ENCODE results near the gene NSF.
A peak's percentile ranks its signal among the peaks of the same experiment; 100 is the strongest.
"Not testable (repeated sequence)": the region's sequence is repeated elsewhere in the genome, so short reads cannot be mapped to it uniquely, and the experiment has no call there.

Gene NSF

DNA sequence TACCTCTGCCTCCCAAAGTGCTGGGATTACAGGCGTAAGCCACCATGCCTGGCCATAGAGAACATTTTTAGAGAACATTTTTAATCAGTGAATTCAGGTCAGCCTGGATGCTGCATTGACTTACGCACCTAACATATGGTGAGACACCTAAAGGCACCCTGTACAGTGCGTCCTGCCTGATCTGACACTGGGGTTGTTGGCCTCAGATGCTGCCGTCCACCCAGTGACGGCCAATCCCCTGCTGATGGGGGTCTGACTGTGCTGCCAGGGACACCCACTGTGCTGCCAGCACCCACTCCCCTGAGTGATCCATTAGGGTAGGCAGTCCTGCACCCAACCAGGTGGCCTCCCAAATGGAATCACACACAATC lies 189.5 kb downstream of the NSF start:
- no peak for DNase-seq

DNA sequence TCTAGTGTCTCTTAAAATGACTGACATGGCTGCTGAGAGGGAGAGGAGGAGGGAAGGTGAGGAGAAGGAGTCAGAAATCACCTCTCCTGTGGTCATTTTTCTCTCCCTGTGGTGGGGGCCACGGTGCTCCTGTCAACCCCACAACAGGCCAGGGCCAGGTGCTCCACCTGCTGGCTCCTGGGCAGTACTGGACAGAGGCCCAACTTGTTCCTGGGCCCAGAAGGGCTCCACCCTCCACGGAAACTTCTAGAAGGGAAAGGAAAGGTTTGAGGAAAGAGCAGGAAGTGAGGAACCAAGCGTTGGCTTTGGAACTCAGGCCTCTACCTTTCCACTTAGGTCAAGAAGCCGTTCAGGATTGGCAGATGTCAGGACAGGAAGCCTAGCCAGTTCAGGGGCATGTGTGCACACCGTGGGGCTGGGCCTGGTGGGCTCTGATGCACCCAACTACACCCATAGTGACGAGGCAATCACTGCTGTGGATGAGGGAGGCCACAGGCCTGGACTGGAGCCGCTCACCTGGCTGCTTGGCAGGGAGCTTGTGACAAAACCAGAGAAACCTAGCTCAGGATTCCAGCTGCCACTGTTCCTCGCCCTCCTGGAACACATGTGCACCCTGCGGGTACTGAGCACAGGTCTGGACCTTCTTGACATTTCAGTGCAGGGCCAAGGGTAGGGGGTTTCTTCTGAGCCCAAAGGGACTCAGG lies 191.9 kb downstream of the NSF start:
- DNase-seq = peak; percentile 30

DNA sequence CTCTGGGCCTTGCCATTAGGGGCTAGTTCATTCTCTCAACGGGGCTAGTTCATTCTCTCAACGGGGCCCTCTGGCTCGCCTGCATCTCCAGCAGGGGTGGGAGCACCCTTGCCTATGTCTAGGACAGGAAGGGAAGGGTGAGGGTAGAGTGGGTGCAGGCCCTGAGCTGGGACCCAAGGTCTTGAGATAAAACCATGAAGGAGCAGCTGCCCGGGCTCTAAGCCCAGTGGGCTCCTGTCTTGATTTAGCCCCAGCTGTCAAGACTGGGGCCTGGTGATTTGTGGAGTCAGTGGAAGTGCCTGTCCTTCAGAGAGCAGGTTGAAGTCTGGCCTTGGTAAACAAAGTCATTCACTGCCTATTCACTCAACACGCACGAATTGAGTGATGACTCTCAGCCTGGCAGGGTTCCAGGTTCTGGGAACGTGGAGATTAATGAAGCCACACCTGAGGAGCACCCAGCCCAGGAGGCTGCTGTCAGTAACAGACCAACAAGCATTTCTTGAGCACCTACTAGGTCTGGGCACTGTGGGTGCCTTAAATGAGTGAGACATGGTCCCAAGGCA lies 192.6 kb downstream of the NSF start:
- DNase-seq = no peak

DNA sequence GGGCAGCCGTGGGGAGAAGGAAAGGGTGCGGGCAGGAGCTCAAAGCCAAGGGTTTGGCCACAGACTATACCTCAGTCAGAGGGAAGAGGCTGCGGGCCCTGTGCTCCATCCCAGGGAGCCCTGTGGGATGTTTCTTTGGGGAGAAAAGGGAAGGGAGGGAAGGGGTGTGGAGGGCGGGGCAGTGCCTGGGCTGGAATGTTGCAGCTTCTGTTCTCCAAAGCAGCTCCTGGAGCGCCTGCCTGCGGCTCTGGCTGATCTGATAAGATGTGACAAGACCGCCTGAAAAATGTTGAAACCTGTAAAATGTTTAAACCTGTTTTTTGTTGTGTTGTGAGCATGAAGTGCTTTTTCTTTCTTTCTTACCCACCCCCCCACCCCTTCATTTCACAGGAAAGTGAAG lies 195.2 kb downstream of the NSF start:
- DNase-seq = no peak

DNA sequence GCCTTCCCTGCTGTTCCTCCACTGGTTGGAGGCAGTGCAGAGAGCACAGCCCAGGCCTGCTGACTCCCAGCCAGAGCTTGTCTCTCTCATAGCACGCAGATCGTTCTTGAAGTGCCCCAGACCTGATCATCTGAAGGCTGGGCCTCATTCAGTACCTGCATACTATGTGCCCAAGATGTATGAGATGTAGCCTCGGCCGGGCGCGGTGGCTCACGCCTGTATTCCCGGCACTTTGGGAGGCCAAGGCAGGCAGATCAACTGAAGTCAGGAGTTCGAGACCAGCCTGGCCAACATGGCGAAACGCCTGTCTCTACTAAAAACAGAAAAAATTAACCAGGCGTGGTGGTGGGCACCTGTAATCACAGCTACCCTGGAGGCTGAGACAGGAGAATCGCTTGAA lies 197.0 kb downstream of the NSF start:
- no peak for DNase-seq

DNA sequence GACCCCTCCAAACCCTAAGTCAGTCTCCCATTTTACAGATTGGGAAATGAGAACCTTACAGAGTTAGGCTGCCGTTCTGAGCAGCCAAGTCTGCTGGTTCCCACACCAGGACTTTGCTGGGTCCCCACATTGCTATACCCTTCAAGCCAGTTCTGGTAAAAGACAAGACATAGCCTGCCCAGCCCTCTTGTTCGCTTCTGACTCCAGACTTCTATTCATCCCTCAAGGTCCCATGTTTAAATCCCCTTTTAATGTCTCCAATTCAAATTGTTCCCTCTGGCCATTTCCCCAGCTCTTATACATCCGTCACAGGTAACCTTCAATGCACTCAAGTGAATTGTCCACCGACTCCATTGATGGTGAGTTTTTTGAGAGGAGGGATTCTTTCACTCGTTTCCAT lies 197.8 kb downstream of the NSF start:
- DNase-seq = no peak

DNA sequence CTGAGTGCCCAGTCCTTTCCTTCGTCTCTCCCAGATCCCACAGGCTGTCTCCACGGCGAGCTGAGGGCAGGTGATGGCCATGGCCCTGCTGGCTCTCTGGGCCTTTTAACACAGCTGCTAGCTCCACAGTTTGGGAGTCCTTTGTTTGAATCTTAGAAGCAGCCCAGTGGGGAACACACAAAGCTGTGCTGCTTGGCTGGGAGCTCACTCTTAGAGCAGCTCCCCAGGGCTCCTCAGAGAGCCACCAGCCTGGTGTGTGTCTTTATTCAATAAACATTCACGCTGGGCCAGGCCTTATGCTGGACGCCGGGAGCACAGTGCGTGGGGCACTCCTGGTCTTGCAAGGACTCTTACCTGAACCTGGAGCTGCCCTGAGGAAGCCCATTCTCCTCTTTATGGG lies 198.3 kb downstream of the NSF start:
- DNase-seq = no peak

DNA sequence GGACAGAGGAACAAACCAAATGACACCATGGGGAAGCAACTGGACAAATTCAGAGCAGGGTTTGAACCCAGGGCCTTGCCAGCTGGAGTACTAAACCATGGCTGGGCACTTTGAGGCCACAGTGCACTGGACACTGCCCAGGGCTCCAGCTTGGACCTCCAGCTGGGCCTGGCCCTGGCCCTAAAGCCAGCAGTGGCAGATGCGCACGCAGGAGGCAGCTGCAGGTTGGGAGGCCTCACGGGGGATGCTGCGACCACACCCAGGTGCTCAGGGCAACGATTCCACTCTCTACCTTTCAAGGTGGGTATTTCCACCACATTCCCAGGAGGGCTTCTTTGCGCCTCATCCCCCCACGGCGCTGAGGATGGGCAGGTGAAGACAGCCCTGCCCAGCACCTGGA lies 199.1 kb downstream of the NSF start:
- DNase-seq = no peak

DNA sequence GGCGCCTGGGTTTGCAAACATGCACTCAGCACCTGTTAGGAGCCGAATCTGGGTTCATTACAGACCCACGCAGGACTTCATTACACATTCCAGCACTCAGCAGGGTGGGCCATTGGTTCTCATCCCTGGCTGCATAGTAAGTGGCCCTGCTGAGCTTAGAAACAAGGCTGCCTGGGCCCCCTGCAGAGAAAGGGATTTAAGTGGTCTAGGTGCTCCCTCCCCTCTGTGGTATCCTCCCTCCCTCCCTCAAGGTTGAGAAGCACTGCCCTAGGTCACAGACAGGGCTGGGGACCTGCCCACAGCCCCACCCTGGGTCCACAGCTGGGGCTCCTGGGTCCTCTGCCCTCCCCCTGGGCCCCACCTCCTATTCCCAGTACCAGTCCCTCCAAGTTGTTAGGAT lies 199.7 kb downstream of the NSF start:
- DNase-seq = no peak

DNA sequence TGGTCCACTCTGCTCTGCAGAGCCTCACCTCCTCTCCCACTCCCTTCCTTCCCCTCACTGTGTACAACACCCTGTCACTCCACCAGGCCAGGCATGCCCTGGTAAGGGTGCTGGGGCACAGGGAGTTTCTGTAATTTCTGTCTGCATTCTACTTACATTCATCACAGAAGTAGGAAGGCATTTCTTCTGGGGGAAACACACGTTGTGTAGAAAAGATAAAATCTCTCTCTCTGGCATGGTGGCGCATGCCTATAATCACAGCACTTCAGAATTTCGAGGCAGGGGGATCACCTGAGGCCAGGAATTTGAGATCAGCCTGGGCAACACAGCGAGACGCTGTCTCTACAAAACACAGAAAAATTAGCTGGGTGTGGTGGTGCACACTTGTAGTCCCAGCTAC lies 201.1 kb downstream of the NSF start:
- no peak for DNase-seq

DNA sequence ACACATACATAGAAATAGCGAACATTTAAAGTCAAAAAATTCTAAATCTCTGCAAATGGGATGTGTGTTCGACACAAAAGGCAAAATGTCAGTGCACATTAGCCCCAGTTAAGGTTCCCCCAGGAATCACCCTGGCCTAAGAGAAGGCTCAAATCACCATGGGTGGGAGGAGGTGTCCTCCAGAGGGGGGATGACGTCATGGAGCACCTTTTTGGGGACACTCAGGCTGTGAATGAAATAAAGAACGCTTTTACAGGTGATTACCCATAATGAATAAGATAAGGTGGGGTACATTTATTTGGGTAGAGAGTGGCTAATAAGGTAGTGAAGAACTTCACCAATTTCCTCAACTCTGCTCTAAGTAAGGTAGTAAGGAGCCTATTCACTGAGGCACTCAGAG lies 201.6 kb downstream of the NSF start:
- DNase-seq = no peak

DNA sequence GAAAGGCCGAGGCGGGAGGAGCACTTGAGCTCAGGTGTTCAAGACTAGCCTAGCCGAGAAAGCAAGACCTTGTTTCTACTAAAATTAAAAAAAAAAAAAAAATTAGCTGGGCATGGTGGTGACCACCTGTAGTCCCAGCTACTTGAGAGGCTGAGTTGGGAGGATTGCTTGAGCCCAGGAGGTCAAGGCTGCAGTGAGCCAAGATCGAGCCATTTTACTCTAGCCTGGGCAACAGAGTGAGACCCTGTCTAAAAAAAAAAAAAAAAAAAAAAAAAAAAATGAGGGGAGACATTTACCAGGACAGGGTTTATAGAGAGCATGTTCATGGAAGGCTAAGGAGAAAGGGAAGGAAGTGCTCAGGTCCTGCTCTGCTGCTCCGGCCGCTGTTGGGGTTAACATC lies 202.6 kb downstream of the NSF start:
- DNase-seq = not testable (repeated sequence)

DNA sequence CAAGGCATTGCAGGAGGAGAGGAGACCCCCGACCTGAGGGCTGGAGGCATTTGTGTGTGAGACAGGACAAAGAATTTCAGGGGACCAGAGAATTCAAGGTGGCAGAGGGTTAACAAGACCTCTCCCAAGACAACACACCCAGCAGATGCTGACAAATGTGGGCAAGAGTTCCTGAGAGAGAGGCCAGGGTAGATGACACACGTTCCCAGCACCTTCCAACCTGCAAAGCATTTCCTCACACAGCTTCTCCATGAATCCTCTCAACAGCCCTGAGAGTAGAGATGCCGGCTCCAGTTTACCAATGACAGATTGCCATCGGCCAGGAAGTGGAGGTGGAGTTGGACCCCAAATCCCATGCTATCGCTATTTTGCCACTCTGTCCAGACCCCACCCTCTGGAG lies 203.1 kb downstream of the NSF start:
- no peak for DNase-seq

DNA sequence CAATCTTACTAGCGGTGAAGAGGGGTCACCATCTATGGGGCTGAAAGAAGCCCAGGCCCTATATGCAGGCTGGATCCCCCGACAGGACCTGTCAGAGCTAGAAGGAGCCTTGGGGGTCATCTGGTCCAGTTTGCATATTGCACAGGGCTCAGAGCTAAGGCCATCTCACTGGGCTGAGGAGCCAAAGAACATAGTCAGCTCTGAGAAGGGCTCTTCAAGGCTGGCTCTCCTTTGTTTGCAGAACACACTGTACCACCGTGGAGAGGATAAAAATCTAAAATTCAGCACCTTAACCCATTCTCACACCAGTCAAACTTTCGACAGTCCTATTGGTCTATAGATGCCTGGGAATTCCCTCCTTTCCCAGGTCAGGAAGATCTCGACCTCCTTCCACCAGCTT lies 203.8 kb downstream of the NSF start:
- no peak for DNase-seq

DNA sequence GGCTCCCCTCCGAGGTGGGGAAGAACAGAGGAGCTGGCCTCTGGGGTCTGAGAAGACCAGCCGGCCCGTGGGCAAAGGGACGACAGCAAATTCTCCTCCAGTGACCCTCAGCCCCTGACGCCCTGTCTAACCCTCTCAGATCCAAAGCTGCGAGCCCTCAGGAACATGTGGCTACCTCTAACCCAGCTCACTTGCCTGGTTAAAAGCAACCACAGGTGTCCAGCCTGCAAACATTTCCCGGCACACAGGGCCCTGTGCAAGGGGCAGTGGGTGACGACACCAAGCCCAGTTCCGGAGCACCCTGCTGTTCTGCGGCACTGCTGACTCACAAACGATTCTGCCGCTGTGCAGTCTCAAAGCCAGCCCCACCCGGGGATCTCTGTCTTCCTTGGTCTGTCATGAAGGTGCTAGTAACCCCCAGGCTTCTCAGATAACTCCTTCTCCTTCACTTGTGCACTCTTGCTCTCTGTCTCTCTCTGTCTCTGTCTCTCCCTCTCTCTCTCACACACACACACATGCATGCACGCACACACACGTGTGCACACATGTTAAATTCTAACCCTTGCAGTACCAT lies 205.0 kb downstream of the NSF start:
- no peak for DNase-seq

DNA sequence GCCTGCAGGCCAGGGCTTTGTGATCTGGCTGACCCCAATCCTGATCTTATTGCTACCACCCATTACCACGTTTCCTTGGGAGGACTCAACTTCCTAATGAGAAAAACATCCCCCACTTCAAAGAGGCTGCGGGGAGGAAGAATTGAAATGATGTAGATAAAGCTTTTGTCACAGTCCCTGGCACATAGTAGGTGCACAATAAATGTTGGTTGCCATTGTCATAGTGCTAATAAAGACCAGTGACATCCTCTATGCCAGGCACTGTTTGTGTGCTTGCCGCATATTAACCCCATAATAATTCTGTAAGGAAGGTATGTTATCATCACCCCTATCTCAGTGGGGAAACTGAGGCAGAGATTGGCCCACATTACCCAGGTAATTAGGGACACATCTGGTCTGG lies 205.6 kb downstream of the NSF start:
- DNase-seq = no peak

DNA sequence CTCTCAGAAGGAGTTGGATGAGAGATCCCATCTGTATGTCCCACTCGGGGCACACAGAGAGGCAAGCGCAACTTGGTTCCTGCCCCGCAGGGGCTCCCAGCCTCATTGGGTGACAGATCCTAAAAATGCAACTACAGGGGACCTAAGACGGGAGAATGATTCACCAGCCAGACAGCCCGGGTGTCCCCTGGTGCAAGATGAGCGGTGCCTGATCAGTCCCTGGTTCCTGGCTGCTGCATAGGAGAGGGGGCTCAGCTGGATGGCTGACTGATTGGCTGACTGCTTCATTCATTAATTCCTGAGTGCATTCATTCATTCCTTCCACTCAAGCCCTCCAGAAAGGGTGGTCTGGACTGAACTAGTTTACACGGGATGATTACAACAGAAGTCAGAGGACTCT lies 206.1 kb downstream of the NSF start:
- no peak for DNase-seq

DNA sequence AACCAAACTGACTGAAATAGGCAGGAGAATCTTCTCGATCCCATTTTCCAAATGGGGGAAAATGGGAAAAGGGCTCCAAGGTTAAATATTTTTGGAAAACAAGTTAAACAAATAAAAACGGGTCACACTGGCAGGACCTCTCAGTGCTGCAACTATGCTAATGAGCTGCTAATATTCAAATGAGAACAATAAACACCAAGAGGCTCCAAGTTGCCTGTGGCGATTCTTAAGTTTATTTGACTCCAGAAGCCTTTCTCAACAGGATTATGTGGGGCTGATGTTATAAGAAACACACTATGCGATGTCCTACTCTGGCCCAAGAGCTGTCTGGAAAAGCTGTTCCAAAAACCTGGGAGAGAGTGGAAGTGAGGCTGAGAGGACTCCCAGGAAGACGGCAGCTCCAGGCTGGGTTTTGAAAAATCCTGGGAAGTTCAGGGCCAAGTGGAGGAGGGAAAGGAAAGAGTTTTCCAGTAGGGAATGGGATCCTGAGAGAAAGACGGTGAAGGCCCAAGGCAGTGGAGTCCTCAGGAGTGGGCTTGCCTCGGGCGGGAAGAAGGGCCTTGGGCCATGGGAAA lies 206.6 kb downstream of the NSF start:
- no peak for DNase-seq

DNA sequence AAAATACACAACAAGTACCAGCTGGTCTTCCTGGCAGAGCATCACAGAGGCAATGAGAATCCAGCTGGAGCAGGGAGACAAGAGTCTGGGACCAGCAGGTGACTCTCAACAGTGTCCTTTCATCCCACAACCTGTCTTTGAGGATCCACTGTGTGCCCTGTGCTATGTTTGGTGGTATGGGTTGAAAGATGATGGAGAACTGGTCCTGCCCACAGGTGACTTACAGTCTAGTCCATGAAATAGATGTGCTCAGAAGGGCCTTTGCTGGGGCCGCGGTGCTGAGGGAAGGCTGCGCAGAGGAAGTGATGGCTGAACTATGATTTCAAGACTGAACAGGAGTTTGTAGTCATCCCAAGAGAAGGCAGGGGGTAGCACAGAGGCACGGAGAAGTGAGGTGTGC lies 210.1 kb downstream of the NSF start:
- DNase-seq = no peak

DNA sequence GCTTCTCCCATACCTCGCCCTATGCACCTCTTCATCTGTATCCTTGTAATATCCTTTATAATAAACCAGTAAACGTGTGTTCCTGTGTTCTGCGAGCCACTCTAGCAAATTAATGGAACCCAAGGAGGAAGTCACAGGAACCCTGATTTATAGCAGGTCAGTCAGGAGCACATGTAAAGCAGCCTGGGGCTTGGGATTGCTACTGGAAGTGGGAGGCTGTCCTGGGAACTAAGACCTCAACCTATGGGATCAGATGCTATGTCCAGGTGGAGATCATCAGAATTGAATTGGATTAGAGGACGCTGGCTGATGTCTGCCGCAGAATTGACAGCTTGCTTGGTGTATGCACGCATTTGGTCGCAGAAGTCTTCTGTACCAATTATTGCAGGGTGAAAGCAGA lies 212.3 kb downstream of the NSF start:
- no peak for DNase-seq

DNA sequence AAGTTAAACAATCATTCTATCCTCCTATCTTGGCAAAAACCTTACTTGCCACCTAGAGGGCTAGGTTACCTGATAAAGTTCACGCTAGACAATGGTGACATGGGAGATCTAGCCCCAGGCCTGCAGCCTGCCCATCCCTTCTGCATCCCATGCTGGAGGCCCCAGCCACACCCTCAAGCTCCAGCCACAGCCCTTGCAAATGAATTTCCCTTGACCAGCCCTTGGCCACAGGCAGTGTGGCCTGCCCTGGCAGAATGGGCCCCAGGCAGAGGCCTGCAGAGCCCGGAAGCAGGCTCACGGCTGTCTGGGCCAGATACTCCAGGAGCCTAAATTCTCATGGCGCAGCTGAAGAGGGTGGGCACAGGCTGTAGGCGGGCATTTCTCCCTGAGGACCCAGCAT lies 213.1 kb downstream of the NSF start:
- DNase-seq = no peak

DNA sequence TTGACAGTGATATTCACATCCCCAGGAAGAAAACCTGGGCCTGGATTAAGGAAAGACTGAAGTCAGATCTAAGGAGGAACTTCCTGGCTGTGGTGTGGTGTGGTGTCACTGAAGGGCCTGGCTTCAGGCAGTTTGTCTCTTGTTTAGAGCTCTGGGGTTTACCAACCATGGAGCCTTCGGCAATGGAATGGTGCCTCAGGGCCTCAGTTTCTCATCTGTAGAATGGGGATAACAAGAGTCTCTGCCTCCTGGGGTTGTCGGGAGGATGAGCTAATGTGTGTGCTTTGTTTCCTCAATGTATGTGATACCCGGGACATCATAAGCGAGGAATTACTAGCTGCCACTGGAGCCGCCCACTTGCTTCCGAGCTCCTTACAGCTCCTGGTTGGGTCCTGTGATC lies 215.3 kb downstream of the NSF start:
- no peak for DNase-seq

Data from stimulated activated CD4-positive, alpha-beta T cell treated with anti-CD3 and anti-CD28 coated beads, Interleukin-15, amount 100 ng/mL, for 24 hours (primary cell).